Upper lobe of left lung (tissue), 6 donors: ENCODE measurements around the gene UIMC1. TPM values are rescaled to one million over a fixed set of nuclear protein-coding genes. Genes with fewer than 3 reads are reported as not detected.
A peak's percentile ranks its signal among the peaks of the same experiment; 100 is the strongest.

ENCODE experiments used
- ATAC-seq, 2 donors: fragments of 200-7000 bp; cut with Tn5 transposase; one replicate each; pipeline ENCODE4 v1.9.1; 2022; ENCODE audit warnings: mild to moderate bottlenecking in 2 of 2, moderate library complexity in 2 of 2; ENCODE audit not compliant: low FRiP score in 2 of 2
- DNase-seq, 2 donors: peaks; one replicate each; pipeline ENCODE4 v3.0.0-alpha.2; 2019 to 2020
- H3K27ac ChIP-seq, 4 donors: fragments of 200-600 bp; sonication (generic); one replicate each; pipeline ENCODE4 v1.5.1; 2016 to 2019
- H3K27me3 ChIP-seq, 4 donors: fragments of 200-600 bp; sonication (generic); one replicate each; pipeline ENCODE4 v1.5.1; 2017 to 2019
- H3K36me3 ChIP-seq, 4 donors: fragments of 200-600 bp; sonication (generic); one replicate each; pipeline ENCODE4 v1.5.1; 2016 to 2019
- H3K4me1 ChIP-seq, 4 donors: fragments of 200-600 bp; sonication (generic); one replicate each; pipeline ENCODE4 v1.5.1; 2018 to 2019
- H3K4me3 ChIP-seq, 4 donors: fragments of 200-600 bp; sonication (generic); one replicate each; pipeline ENCODE4 v1.5.1; 2017 to 2019; ENCODE audit warnings: mild to moderate bottlenecking in 2 of 4, moderate library complexity in 1 of 4
- H3K9me3 ChIP-seq, 4 donors: fragments of 200-600 bp; sonication (generic); one replicate each; pipeline ENCODE4 v1.5.1; 2018 to 2019
- CTCF ChIP-seq, 6 experiments: fragments of 450-650 bp in 4 of 6; fragments of 200-600 bp in 2 of 6; sonication (generic) in 2 of 6; IDR thresholded peaks; one replicate each; pipeline ENCODE4 v1.5.1; 2016 to 2019; ENCODE audit warnings: antibody characterized with exemption in 6 of 6
- EP300 ChIP-seq, 4 donors: sonication (generic); formaldehyde crosslinking; IDR thresholded peaks; one replicate each; pipeline ENCODE4 v1.5.1; 2017; ENCODE audit warnings: antibody characterized with exemption in 4 of 4, control low read depth in 2 of 4
- POLR2A ChIP-seq, 4 donors: fragments of 450-650 bp; IDR thresholded peaks; one replicate each; pipeline ENCODE4 v1.5.1; 2016 to 2017; ENCODE audit warnings: antibody characterized with exemption in 4 of 4, mild to moderate bottlenecking in 2 of 4
- POLR2AphosphoS5 ChIP-seq, 2 donors: sonication (generic); formaldehyde crosslinking; IDR thresholded peaks; one replicate each; pipeline ENCODE4 v1.5.1; 2017; ENCODE audit warnings: antibody characterized with exemption in 2 of 2
- WGBS, 2 donors: methylation state at CpG; one replicate each; pipeline ENCODE4 v1.1.5; 2017 to 2018; 5-methylcytosine and 5-hydroxymethylcytosine counted together
- total RNA-seq, 6 donors: library from RNA; depleted of rRNA in 4 of 6; stranded (reverse); fragments of >200 nt in 4 of 6; gene quantifications; one replicate each; pipeline versions ENCODE4 v1.1.0 to v1.2.1, GENCODE V29; 2016 to 2021
- donor health status: DM: no; HTN: no; CAD: no; lungs with moderate emphysema.
- donor health status: DM: no; HTN: yes; CAD: no; lungs with severe emphysema.

The UIMC1 gene
- total RNA-seq, 6 donors from 2014 or later = 26.7 to 87.0 (median 37.9) TPM

GRCh38 chr5:176904276-176904675 is 102.3 kb downstream of the UIMC1 start:
- DNase-seq (no peak), ATAC-seq (no peak)
- peaks cover 23 to 68% (median 48%) of the 10 kb centered on the region in 4 donors for H3K36me3 ChIP-seq
- H3K4me1 ChIP-seq = peaks cover 17 to 34% (median 19%) of the 10 kb centered on the region in 4 donors
- H3K4me3 ChIP-seq = no peak overlapping the region
- 92 to 98% methylated on average over 3 of the region's 3 CpGs for WGBS, 2 donors
- no peak overlapping the region for H3K27ac ChIP-seq
- TF ChIP-seq EP300 (IDR thresholded peaks at IDR 0.05) (no peak), POLR2A (IDR thresholded peaks at IDR 0.05) (no peak), CTCF (IDR thresholded peaks at IDR 0.05) (no peak), POLR2AphosphoS5 (IDR thresholded peaks at IDR 0.05) (no peak)
- no peaks in the 10 kb centered on the region for H3K27me3 ChIP-seq
- no peaks in the 10 kb centered on the region for H3K9me3 ChIP-seq

- H3K27ac ChIP-seq = peak overlapping the region in 1 of 4 donors; percentile 83
- no peak overlapping the region for H3K4me3 ChIP-seq
- ATAC-seq (peak in 1 of 2 donors; percentile 39), DNase-seq (no peak)
- H3K27me3 ChIP-seq = no peaks in the 10 kb centered on the region
- no peaks in the 10 kb centered on the region for H3K9me3 ChIP-seq
- WGBS, 2 donors = 84 to 94% methylated on average over 5 of the region's 5 CpGs
- H3K4me1 ChIP-seq = peaks cover 26 to 45% (median 27%) of the 10 kb centered on the region in 4 donors
- TF ChIP-seq POLR2A (IDR thresholded peaks at IDR 0.05) (no peak), EP300 (IDR thresholded peaks at IDR 0.05) (no peak), POLR2AphosphoS5 (IDR thresholded peaks at IDR 0.05) (no peak)
- peaks cover 23 to 56% (median 45%) of the 10 kb centered on the region in 4 donors for H3K36me3 ChIP-seq
Measured at GRCh38 chr5:176902911-176903664, 103.5 kb downstream of the UIMC1 start.

DNA sequence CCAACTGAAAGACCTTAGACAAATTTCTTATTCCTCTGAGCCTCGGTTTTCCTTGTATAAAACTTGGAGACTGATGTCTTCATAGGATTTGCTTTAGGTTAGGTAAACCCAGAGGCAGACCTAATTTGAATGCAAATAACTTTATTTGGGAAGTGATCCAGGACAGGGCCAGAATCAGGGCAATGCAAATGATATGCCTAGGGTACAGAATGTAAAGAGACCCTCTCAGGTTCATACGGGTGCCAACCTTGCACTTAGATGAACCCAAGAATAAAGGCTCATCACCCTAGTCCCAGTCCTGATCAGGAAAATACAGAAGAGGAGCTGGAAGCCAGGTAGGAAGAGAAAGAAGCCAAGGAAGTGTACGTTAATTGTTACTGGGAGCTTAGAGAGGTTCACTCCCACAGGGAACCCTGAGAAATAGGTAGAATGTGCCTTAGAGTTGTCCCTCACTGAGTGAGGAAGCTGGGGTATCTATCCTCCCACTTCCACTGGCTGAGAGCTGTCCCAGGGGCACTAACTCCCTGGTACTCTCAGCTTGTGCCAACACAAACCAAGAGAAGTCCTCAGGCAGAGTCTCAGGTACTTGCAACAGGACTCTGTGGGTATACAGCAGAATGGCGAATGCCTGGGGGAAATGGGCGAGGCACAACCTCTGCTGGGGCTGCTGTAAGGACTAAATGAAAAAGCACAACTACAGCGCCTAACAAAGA is 104.3 kb downstream of the UIMC1 start:
- ATAC-seq = no peak
- WGBS, 2 donors = 75 to 93% methylated on average over 6 of the region's 6 CpGs
- no peaks in the 10 kb centered on the region for H3K27me3 ChIP-seq
- no peak overlapping the region for H3K4me3 ChIP-seq
- peaks cover 23 to 47% (median 41%) of the 10 kb centered on the region in 4 donors for H3K36me3 ChIP-seq
- H3K4me1 ChIP-seq = peaks cover 26 to 45% (median 28%) of the 10 kb centered on the region in 4 donors
- no peak for DNase-seq
- H3K9me3 ChIP-seq = no peaks in the 10 kb centered on the region
- peak overlapping the region; percentile 18 to 83 (median 26) for H3K27ac ChIP-seq
- TF ChIP-seq CTCF (IDR thresholded peaks at IDR 0.05) (no peak), POLR2AphosphoS5 (IDR thresholded peaks at IDR 0.05) (no peak), POLR2A (IDR thresholded peaks at IDR 0.05) (no peak), EP300 (IDR thresholded peaks at IDR 0.05) (no peak)

GRCh38 chr5:176901260-176902101 is 105.1 kb downstream of the UIMC1 start:
- H3K36me3 ChIP-seq = peaks cover 23 to 40% (median 34%) of the 10 kb centered on the region in 4 donors
- DNase-seq (no peak), ATAC-seq (peak in 1 of 2 donors; percentile 40)
- H3K9me3 ChIP-seq = no peaks in the 10 kb centered on the region
- no peak overlapping the region for H3K4me3 ChIP-seq
- 82 to 84% methylated on average over 12 of the region's 12 CpGs for WGBS, 2 donors
- peak overlapping the region; percentile 18 to 83 (median 58) for H3K27ac ChIP-seq
- H3K4me1 ChIP-seq = peaks cover 26 to 45% (median 30%) of the 10 kb centered on the region in 4 donors
- TF ChIP-seq CTCF (IDR thresholded peaks at IDR 0.05) (no peak), POLR2AphosphoS5 (IDR thresholded peaks at IDR 0.05) (no peak), EP300 (IDR thresholded peaks at IDR 0.05) (no peak), POLR2A (IDR thresholded peaks at IDR 0.05) (no peak)
- H3K27me3 ChIP-seq = no peaks in the 10 kb centered on the region
